Liver (tissue), 9 donors: ENCODE results near the gene UPF1. TPM values are rescaled to one million over a fixed set of nuclear protein-coding genes. Genes with fewer than 3 reads are reported as not detected.
"Not testable (repeated sequence)": the region's sequence is repeated elsewhere in the genome, so short reads cannot be mapped to it uniquely, and the experiment has no call there.

Source experiments
- DNase-seq: peaks from one replicate; pipeline ENCODE4 v3.0.0-alpha.2; 2017; ENCODE audit warnings: low spot score
- H3K27ac ChIP-seq, 2 donors: one replicate each; pipeline ENCODE4 v1.7.0; 2013; ENCODE audit warnings: inconsistent platforms in 2 of 2, low read length in 2 of 2, control low read depth in 1 of 2, low read depth in 1 of 2, mild to moderate bottlenecking in 1 of 2
- H3K27me3 ChIP-seq, 4 donors: one replicate each; pipeline versions ENCODE4 v1.6.1 to v1.7.0; 2013; ENCODE audit warnings: low read length in 3 of 4, inconsistent platforms in 1 of 4, mild to moderate bottlenecking in 1 of 4, moderate library complexity in 1 of 4; ENCODE audit not compliant: control insufficient read depth in 4 of 4, insufficient read depth in 4 of 4
- H3K36me3 ChIP-seq, 4 donors: one replicate each; pipeline versions ENCODE4 v1.6.1 to v1.7.0; 2013; ENCODE audit warnings: low read length in 3 of 4, mild to moderate bottlenecking in 3 of 4, low read depth in 1 of 4, moderate library complexity in 1 of 4; ENCODE audit not compliant: control insufficient read depth in 4 of 4, insufficient read depth in 3 of 4
- H3K4me1 ChIP-seq, 4 donors: one replicate each; pipeline versions ENCODE4 v1.6.1 to v1.7.0; 2013; ENCODE audit warnings: low read length in 3 of 4, mild to moderate bottlenecking in 3 of 4, moderate library complexity in 1 of 4; ENCODE audit not compliant: control insufficient read depth in 4 of 4, insufficient read depth in 4 of 4
- H3K4me3 ChIP-seq, 3 donors: one replicate each; pipeline versions ENCODE4 v1.6.1 to v1.7.0; 2013; ENCODE audit warnings: low read length in 3 of 3, control low read depth in 1 of 3, low read depth in 1 of 3, mild to moderate bottlenecking in 1 of 3
- H3K9ac ChIP-seq, 2 donors: one replicate each; pipeline ENCODE4 v1.7.0; 2013; ENCODE audit warnings: low read length in 2 of 2, mild to moderate bottlenecking in 2 of 2, moderate library complexity in 2 of 2, control low read depth in 1 of 2, low read depth in 1 of 2
- H3K9me3 ChIP-seq, 4 donors: one replicate each; pipeline versions ENCODE4 v1.6.1 to v1.7.0; 2013; ENCODE audit warnings: low read length in 3 of 4; ENCODE audit not compliant: control insufficient read depth in 4 of 4
- CTCF ChIP-seq: fragments of 150-350 bp; IDR thresholded peaks from 2 replicates; pipeline ENCODE4 v1.5.1; 2017; ENCODE audit warnings: improper control_type of control experiment, low read depth, low read length; ENCODE audit not compliant: missing input control
- GABPA ChIP-seq, 2 donors: IDR thresholded peaks in 1 of 2; conservative IDR thresholded peaks in 1 of 2; 2 replicates each; pipeline ENCODE4 v1.6.1; 2016; ENCODE audit warnings: antibody characterized with exemption in 2 of 2, mild to moderate bottlenecking in 1 of 2, moderate library complexity in 1 of 2
- JUND ChIP-seq, 2 donors: IDR thresholded peaks; 2 replicates each; pipeline ENCODE4 v1.6.1; 2016; ENCODE audit warnings: antibody characterized with exemption in 2 of 2
- MAX ChIP-seq: IDR thresholded peaks from 2 replicates; pipeline ENCODE4 v1.6.1; 2016; ENCODE audit warnings: antibody characterized with exemption
- NR2F2 ChIP-seq: IDR thresholded peaks from 2 replicates; pipeline ENCODE4 v1.6.1; 2016; ENCODE audit warnings: antibody characterized with exemption
- REST ChIP-seq: IDR thresholded peaks from 2 replicates; pipeline ENCODE4 v1.6.1; 2016; ENCODE audit warnings: antibody characterized with exemption, mild to moderate bottlenecking
- RXRA ChIP-seq, 2 donors: IDR thresholded peaks; 2 replicates each; pipeline ENCODE4 v1.6.1; 2017 to 2018; ENCODE audit warnings: antibody characterized with exemption in 2 of 2, mild to moderate bottlenecking in 1 of 2
- SP1 ChIP-seq: IDR thresholded peaks from 2 replicates; pipeline ENCODE4 v1.6.1; 2018; ENCODE audit warnings: antibody characterized with exemption, mild to moderate bottlenecking
- TAF1 ChIP-seq: conservative IDR thresholded peaks from 2 replicates; pipeline ENCODE4 v1.6.1; 2016; ENCODE audit warnings: antibody characterized with exemption, mild to moderate bottlenecking
- ZBTB33 ChIP-seq: IDR thresholded peaks from 2 replicates; pipeline ENCODE4 v1.6.1; 2016; ENCODE audit warnings: antibody characterized with exemption
- WGBS: extraction: QIAGEN DNeasy Blood & Tissue Kit; methylation state at CpG from one replicate; pipeline ENCODE4 v1.1.7; 2013; 5-methylcytosine and 5-hydroxymethylcytosine counted together
- polyA plus RNA-seq, 2 donors: library from polyadenylated mRNA; stranded (reverse) in 1 of 2; unstranded in 1 of 2; fragments of 200-250 nt in 1 of 2; fragments of >200 nt in 1 of 2; fragmentation: Nextera tagmentation in 1 of 2; extraction: Ambion mirVana in 1 of 2; gene quantifications; one replicate each; pipeline versions ENCODE4 v1.2.1 to v1.2.3, GENCODE V29; 2013 to 2015
- total RNA-seq, 2 donors: library from RNA; depleted of rRNA; stranded (reverse); fragments of >200 nt; gene quantifications; one replicate each; pipeline ENCODE4 v1.2.3, GENCODE V29; 2014
- donor health status: healthy.
- donor health status: healthy.
- donor health status: healthy.
- donor health status: healthy.
- donor health status: healthy.

UPF1 gene
- total and polyA plus RNA-seq, 4 donors, result 5.7 to 51.0 (median 35.2) TPM

GRCh38 chr19:18912933-18913332 is 81.2 kb downstream of the UPF1 start:
- Histone ChIP-seq H3K9me3 (no peaks in the 10 kb centered on the region), H3K4me3 (no peak overlapping the region), H3K27ac (no peak overlapping the region), H3K36me3 (peaks cover 0 to 23% (median 10%) of the 10 kb centered on the region in 4 donors), H3K9ac (no peak overlapping the region), H3K27me3 (no peaks in the 10 kb centered on the region), H3K4me1 (peaks cover 2 to 10% (median 4%) of the 10 kb centered on the region in 4 donors)
- WGBS, result 97% methylated on average over 14 of the region's 14 CpGs
- DNase-seq, result no peak
- TF ChIP-seq GABPA (IDR thresholded peaks at IDR 0.05 in 1 of 2, conservative IDR thresholded peaks at IDR 0.05 in 1 of 2) (no peak), JUND (IDR thresholded peaks at IDR 0.05) (no peak), RXRA (IDR thresholded peaks at IDR 0.05) (no peak), SP1 (no peak), NR2F2 (no peak), TAF1 (no peak)

GRCh38 chr19:18913466-18913865 is 81.7 kb downstream of the UPF1 start:
- peaks cover 0 to 22% (median 9%) of the 10 kb centered on the region in 4 donors for H3K36me3 ChIP-seq
- H3K4me3 ChIP-seq, result no peak overlapping the region
- H3K9me3 ChIP-seq, result no peaks in the 10 kb centered on the region
- 95% methylated on average over 5 of the region's 5 CpGs for WGBS
- TF ChIP-seq REST, result no peak
- TF ChIP-seq SP1, result no peak
- TF ChIP-seq NR2F2, result no peak
- no peak for TF ChIP-seq JUND (IDR thresholded peaks at IDR 0.05)
- TF ChIP-seq MAX, result no peak
- H3K27me3 ChIP-seq, result no peaks in the 10 kb centered on the region
- peaks cover 2 to 15% (median 9%) of the 10 kb centered on the region in 4 donors for H3K4me1 ChIP-seq
- no peak overlapping the region for H3K27ac ChIP-seq
- no peak for DNase-seq
- H3K9ac ChIP-seq, result no peak overlapping the region

- no peak for DNase-seq
- TF ChIP-seq ZBTB33 (no peak), CTCF (peak; percentile 20)
- H3K9ac ChIP-seq, result no peak overlapping the region
- 61% methylated on average over 5 of the region's 5 CpGs for WGBS
- H3K27me3 ChIP-seq, result no peaks in the 10 kb centered on the region
- no peak overlapping the region for H3K4me3 ChIP-seq
- no peak overlapping the region for H3K27ac ChIP-seq
- peaks cover 4 to 26% (median 19%) of the 10 kb centered on the region in 4 donors for H3K4me1 ChIP-seq
- peaks cover 0 to 18% (median 6%) of the 10 kb centered on the region in 4 donors for H3K36me3 ChIP-seq
- H3K9me3 ChIP-seq, result no peaks in the 10 kb centered on the region
Measured at GRCh38 chr19:18915639-18916038, 83.9 kb downstream of the UPF1 start.

GRCh38 chr19:18917593-18917992 is 85.8 kb downstream of the UPF1 start:
- not testable (repeated sequence) for H3K9ac ChIP-seq, H3K9me3 ChIP-seq, H3K4me3 ChIP-seq, DNase-seq, H3K27ac ChIP-seq, H3K27me3 ChIP-seq
- WGBS, result 88% methylated on average over 9 of the region's 9 CpGs
- Histone ChIP-seq H3K4me1 (peaks cover 4 to 34% (median 19%) of the 10 kb centered on the region in 4 donors), H3K36me3 (peaks cover under 1 to 22% (median 10%) of the 10 kb centered on the region in 4 donors)
